ENCODE data around the gene WDR7.

The WDR7 gene

DNA sequence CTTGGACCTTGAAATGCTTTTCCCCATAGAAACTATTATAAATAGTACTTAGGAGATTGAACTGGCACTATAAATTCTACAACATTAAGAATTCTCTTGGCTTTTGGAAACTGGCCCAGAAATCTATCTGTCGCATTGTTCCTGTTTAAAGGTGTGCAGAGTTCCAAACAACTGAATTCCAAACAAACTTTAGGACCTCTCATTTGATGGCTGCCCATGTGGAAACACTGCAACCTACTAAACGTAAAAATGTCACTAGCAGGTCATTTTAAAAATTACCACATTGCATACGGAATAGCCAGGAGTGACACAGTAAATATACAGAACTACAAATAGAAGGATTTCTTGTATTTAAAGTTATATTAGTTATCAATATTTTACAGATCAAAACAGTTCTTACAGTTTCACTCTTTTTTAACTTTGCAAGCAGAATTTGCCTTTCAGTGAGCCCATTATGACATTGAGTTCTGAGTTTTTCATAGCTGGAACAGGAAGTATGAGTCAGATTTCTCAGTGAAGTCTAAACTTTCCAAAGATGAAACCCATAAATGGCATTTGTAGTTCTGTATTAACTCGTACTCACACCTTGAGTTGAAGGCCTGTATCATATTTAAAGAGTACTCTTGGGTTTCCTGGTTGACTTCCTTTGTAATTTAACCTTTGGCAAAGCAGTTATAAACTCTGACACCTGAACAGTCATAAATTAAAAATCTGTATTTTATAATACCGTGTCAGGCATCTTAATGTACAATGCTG is 353.4 kb downstream of the WDR7 start:
- DNase-seq = no peak

DNA sequence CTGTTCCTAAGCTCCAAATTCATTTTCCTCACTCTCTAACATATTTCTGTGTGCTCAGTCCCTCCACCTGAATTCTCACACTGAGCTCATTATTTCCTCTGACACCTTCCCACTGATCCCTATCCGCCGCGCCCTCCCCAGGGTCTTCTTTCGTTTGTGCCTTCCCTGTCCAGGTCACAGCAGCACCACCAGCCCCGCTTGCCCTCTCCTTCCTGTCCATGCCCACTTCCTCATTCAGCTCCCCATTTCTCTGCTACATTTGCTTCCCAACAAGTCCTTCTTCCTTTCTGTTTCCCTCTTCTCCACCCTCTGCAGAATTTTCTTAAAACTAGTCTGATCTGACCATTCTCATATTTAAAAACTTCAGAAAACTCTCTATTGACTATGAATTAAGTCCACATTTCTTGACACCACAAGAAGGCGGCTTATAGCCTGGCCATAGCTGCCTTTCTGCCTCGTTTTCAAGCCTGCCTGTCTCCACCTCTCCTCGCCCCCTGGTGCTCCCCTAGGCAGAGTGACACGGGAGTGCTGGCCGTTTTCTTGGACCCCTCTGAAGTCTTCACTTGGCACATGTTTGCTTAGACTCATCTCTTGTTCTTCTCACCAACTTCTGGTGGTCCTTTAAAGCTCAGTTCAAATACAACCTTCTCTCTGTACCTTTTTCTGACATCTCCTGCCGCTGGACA is 357.0 kb downstream of the WDR7 start:
- no peak for DNase-seq

DNA sequence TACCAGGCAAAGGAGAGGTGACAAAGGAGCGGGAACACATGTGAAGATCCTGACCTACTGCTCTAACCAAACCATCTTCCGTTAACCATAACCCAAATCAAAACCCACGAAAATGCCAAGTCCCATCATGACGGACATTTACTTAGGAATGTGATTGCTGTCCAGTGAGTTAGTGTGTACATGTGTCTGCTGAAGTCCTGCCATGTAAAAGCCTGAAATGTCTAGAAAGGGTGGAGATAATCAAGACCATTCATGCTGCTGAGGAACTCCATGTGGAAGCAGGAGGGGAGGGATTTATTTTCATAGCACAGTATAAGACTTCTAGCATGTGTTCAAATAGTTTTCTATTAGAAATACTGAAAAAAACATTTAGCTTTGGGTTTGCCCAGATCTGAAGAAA is 358.7 kb downstream of the WDR7 start:
- no peak for DNase-seq

DNA sequence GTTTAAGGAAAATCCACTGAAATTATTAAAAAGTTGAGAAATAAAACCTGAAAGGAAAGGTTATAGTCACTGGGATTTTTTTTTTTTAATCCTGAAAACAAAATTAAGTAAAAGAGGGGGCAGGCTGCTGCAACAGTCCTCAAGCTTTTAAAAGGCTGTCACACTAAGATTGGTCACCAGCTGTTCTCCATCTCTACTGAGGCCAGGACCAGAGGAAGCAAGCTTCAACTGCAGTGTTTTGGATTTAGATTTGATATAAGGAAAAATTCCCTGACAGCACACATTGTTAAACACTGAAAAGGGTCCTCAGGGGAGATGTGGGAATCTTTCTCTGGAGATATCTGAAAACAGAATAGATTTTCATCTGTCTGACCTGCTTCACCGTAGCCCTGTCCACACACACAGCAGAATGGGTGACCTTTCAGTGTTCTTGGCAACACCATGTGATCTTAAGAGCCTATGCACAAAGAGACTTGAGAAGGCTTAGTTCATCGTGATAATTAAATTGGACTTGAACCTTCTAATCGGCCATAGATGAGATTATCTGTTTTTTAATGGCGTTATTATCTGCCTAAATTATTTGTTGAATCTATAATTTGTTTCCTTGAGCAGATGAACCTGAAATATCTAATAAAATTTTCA is 363.7 kb downstream of the WDR7 start:
- no peak for DNase-seq

DNA sequence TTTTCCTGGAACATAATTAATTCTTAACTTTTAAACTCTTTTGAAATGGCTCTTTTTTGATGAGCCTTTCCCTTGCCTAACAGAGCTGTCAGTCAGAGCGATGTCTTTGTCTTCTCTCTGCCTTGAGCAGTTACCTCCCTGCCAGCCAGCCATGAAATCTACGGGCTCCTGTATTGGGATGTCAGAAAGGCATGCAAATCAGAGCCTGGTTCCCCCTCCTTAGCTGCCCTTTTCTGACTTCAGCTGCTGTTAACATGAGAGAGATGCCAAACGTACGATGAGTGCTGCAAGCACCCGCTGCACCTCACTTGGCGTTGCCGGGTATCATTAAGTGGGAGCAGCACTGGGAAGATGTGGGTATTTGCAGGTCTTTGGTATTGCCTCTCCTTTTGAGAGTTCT is 364.3 kb downstream of the WDR7 start:
- no peak for DNase-seq

DNA sequence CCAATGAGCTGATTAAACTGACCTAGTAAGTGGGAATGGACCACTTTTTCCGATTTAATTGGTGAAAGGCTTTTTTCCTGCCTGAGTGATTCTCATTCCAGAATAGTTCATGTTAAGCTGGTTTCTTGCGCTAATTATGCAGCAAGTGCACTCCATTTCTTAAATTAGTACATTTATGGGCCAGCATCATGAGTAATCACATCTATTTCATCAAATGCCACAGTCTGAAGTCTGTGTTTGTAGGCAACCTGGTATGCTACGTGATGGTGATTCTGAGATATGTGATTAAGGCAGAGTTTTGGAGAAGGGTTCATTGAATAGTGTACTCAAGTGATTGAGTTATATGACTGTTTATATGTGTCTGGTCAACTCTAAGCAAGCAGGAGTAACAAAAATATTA is 367.7 kb downstream of the WDR7 start:
- DNase-seq = no peak

DNA sequence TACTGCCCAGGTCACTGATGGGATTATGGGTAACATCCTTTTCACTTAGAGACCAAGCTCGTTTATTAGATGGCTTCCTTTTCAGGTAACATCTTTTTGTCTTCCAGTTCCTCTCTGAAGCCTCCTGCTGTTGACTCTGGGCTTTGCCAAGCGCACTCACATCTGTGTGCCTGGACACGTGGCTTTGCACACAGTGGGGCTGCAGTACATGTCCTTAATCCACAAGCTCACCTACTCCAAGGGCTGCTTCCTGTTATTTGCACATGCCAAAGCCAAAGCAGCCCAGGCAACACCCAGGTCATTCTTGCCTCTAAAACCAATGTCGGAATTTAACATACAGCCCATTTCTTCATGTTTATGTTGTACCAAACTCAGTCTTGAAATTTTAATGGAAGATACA is 371.6 kb downstream of the WDR7 start:
- DNase-seq = no peak

DNA sequence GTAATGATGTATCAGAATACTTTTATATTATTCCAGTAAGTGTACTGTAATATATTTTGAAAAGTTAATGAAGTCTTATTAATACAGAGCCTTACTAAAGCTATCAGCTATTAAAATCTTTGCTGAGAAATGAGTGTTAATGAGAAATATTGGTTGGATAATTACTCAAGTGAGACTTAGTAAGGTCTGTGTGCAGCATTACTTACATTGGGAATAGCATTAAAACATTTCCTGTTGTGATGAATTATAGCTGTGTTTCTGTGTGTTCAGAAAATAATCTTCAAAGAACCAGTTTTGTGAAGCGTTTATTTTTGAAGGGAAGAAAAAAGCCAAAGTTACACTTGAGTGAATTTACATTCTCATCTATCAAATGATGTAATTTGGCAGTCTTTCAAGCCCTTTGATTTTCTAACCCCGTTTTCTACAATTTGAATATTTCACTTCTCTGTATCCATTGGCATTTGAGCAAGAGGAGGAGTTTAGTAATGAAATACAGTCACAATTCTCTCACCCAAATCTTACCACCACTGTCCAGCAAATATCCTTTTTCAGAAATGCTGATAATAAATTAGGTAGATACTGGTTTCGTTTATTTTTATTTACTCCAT is 372.2 kb downstream of the WDR7 start:
- DNase-seq = no peak

DNA sequence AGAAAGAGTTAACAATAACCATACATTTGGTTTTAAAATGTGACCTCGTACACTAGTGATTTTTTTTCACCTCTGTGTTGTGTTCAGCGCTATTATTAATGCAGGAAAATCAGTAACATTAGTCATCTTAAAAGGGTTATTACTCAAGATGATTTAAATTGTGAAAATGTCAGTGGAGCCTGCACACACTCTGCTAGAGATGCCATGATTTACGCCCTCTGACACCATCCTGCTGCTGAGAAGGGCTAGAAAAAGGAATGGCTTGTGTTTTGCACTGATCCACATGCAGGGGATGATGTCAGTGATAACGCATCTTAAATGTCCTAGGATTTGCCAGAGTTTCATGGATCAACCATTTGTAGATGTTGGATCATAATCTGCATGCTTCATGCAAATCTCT is 374.4 kb downstream of the WDR7 start:
- no peak for DNase-seq

DNA sequence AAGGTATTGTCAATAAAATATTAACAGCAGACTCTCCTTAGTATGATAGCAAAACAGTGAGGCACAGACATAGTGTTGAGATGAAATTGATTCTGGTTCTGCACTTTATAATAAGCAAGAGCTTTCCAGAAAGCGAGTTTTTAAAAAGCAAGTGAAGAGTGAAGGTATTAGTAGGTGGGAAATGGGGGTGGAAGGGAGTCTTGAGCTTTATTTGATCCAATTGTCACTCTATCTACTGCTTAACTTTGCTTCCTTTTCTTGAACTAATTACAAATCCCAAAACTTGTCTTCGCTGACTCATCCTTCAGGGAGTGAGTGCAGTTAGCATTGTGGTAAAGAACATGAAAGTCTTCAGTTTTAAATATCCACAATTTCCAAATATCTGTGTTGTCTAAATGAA is 375.2 kb downstream of the WDR7 start:
- DNase-seq = no peak

DNA sequence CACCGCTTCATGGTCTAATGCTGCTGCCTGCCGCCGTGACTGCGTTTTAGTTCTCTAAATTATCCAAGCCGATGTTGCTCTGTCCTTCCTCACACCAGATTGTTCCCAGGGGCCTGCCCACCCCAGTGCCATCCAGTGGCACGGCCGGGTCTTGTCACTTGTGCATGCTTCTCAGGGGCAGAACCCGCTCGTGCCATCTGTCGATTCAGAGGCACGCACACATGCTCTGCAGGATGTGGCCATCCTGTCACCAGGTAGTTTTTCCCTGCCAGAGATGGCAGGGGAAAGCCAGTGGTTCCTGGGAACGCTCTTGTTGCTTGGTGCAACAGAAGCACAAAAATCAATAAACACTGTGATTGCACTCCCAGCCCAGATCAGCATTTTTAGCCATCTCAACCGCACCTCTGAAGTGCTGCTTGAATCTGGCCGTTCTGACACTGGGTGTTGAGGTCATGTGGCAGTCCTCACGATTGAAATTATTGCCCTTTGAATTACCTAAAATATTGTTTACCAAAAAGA is 376.1 kb downstream of the WDR7 start:
- DNase-seq = no peak

DNA sequence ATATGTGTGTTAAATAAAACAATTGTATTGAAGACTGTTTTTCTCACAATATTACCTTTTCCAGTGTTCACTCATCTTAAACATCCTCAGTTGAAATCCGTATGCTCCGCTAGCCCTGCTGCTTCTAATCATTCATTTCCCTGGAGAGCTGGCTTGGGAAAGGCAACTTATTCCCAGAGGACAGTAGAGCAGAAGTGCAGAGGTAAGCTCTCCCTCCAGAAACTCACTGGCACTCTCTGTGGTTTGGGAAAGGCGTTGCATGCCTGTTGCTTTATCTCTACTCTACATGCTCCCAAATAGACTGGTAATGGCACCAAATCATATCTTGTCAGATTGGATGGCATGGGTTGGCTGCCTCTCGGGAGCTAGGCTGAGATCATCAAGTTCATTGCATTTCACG is 378.6 kb downstream of the WDR7 start:
- DNase-seq = no peak

DNA sequence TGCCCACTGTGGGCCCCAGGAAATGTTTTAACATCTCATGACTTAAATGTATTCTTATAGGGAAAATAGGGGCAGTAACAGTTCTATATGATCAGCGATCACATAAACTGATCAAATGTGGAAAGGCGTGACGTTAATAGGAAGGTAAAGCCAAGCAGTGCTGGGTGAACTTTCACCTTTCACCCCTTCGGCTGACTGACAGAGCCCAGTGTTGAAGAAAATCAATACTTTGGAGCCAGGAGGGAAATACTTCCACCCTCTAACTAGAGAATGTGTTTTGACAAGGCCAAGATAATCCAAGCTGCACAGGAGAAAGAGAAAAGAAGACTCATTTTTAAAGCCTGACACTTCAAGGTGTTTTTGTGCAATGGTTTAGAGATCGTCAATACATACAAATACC is 379.3 kb downstream of the WDR7 start:
- no peak for DNase-seq

DNA sequence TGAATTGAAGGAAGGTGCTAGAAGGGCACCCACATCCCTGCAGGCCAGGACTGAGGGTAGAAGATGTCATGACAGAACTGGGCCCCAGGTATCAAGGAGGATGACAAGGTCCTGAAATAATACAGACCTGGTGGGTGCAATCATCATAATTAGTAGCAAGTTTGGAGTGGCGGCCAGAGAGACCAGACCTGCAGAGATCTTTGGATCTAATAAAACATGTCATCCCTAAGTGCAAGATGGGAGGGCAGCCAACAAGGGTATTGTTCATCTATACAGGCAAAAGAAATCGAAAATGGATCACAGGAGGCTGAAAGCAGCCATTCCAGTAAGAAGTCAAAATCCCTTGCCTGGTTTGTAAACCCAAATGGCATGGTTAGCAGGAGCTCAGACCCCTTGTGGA is 384.4 kb downstream of the WDR7 start:
- DNase-seq = no peak

DNA sequence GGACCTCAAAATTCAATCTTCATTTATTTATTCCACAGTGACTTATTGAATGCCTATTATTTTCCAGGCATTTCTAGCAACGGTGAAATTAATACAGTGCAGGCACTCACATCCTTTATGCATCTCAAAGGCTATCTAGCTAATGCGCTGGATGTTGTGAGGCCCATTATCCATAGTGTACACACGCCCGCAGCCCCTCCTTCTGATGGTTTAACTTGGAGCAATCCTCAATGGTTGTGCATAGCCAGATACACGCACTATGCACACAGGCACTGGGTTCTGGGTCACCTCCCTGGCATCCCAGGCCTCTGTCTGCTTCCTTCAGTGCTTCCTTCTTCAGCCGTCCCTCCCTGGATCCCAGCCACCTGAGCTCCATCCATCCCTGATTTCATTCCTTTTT is 387.2 kb downstream of the WDR7 start:
- no peak for DNase-seq

DNA sequence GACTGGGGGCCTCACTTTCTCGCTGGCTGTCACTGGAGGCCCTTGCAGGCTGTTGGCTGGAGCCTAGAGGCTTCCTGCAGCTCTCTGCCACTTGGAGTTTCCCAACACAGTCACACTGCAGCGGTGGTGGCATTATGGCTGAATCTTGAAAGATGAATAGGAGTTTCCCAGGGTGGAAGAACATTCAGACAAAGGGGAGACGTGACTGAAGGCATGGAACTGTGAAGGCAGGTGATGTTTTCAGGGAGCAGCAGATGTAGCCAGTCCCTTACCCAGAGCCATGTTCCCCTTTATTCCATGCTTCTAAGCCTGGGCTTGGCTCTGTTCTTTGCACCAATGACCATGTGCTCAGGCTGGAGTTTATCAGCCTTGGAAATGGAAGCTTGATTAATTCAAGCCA is 389.0 kb downstream of the WDR7 start:
- no peak for DNase-seq

DNA sequence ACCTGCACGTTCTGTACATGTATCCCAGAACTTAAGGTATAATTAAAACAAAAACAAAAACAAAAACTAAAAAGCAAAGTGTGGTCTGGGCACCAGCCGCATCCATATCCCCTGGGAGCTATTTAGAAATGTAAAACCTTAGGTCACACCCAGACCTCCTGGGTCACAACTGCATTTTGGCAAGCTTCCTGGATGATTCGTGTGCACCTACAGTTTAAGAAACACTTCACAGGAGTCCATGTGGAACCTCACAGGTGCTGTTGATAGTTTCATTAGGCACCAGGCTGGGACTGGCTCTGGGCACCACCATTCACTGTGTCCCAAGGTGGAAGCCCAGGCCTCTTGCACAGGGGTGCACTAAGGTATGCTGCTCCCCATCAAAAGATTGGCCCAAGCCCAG is 392.1 kb downstream of the WDR7 start:
- DNase-seq = no peak

DNA sequence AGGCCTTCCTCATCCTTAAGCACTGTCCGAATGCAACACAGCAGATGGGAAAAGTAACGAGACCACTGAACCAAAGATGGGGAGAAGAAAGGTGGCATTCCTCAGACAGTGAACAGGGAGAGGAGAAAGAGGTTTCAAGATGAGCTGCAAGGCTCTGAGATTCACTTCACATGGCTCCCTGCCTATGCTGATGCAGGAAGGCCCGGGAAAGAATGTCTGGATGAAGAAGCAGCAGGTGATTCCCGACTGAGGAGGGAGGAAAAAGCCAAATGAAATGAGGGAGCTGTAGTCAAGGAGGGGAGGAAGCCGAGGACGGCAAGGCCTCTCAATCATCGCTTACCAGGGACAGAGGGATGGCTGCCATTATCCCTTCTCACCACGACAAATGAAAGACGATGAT is 397.2 kb downstream of the WDR7 start:
- DNase-seq = no peak

DNA sequence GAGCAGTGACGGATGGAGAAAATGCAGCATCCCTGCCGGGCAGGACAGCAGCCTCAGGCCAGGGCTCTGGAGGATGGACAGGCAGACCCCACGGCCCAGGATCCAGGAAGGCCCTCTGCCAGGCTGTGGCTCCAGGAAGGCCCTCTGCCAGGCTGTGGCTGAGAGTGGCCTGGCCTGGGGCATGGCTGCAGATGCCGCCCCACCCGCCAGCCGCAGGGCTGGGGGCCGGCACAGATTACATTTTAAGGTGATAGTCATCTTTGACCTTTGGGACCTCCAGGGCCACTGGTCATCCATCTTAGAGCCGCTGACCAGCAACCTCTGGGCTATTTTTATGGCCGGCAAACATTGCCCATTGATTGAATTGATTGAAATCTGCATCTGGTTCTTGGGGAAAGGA is 397.7 kb downstream of the WDR7 start:
- DNase-seq = no peak

DNA sequence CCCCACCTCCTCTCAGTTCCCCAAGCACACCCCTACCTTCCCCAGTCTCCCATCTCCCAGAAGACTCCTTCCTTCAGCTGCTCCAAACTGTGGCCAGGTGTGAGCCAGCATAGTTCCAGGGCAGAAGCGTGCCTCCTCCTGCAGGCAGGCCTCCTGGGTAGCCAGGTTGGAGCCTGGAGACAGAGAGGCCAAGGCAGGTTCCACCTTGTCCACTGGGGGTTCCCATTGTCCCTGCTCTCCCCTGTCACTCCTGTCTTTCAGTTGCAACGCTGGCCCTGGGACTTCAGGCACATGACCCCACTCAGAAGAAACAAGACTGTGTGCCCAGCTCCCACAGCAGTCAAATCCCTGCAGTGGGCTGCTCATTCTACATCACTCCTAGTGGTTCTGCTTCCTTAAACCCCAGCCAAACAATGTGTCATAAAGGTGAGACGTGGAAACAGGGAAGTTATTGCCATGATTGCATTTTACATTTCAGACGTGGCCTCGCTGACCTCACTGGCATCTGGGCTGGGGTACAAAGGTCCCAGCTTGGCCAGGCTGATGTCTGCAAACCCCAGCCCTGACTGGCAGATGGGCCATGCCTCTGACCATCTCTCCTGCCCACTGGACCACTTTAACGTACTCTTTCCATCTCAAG is 399.3 kb downstream of the WDR7 start:
- DNase-seq = no peak

DNA sequence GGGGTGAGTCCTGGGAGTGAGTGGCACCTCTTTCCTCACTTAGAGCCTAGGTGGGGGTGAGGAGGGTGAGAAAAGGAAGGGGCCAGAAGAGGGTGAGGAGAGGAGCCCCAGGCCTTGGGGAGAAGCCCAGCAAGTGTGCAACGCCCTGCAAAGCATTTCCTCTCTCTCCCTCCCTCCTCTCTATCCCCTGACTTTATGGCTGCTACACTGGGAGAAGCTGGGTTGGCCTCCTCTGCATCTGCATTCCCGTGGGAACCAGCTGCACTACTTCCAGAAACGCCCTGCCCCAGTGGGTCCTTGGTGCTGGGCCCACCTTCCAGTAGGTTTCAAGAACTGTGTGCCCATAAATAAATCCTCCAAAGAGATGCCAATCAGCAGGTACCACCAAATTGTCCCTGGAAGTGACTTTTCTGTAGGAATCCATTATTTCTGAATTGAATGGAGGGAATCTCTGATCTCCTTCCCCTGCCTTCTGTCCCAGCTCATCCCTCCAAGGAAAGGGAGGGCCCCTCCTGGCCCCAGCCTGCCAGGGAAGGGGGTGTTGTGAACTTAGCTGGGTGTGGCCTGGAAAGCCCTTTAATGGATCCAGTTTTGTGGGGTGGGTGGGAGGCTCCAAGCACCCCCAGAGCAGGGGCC is 400.0 kb downstream of the WDR7 start:
- DNase-seq = no peak

DNA sequence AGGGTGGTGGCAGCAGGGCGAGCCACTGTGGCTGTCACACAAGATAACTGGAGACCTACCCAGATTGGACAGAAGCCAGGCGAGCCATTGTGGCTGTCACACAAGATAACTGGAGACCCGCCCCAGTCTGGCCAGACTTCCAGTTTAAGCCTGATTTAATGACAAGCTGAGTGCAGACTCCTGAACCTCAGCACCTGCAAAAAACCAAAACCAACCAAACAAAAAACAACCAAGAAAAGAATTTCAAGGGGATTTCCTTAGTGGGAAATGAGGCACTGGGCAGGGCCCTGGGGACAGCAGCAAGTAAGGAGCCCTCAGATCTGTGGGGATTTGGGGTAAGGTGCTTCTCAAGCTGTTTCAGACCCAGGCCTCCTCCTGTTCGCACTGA is 400.5 kb downstream of the WDR7 start:
- no peak for DNase-seq

DNA sequence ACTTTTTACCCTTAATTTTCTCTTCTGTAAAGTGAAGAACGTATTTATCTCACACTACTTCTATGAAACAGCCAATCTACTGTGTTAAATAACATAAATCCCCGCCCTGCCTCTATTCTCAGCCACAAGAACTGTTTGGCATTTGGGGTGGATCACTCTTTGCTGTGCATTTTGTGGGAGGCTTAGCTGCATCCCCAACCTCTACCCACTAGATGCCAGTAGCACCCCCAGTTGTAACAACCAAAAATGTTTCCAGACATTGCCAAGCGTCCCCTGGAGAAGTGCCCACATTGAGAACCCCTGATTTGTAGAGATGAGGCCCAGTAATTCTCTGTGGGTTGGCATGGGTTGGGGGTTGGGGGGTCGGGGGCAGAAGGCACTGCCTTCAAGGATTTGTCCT is 401.0 kb downstream of the WDR7 start:
- no peak for DNase-seq
